Vagina (tissue), 2 donors: Measurements from ENCODE around the gene WIPF2. TPM values are rescaled to one million over a fixed set of nuclear protein-coding genes. Genes with fewer than 3 reads are reported as not detected.
"Not testable (repeated sequence)": the region's sequence is repeated elsewhere in the genome, so short reads cannot be mapped to it uniquely, and the experiment has no call there.

Experiments
- DNase-seq, 2 donors: peaks; one replicate each; pipeline ENCODE4 v3.0.0-alpha.2; 2017; ENCODE audit errors: extremely low spot score in 2 of 2
- H3K27ac ChIP-seq: fragments of 200-600 bp; sonication (generic); one replicate; pipeline ENCODE4 v1.5.1; 2019
- H3K27me3 ChIP-seq: fragments of 200-600 bp; sonication (generic); one replicate; pipeline ENCODE4 v1.5.1; 2019
- H3K36me3 ChIP-seq, 2 donors: fragments of 200-600 bp; sonication (generic); one replicate each; pipeline ENCODE4 v1.5.1; 2017 to 2019
- H3K4me1 ChIP-seq: fragments of 200-600 bp; sonication (generic); one replicate; pipeline ENCODE4 v1.5.1; 2019
- H3K4me3 ChIP-seq, 2 donors: fragments of 200-600 bp; sonication (generic); 1 replicate in 1 of 2; 2 replicates in 1 of 2; pipeline ENCODE4 v1.5.1; 2016 to 2019
- H3K9me3 ChIP-seq: fragments of 200-600 bp; sonication (generic); one replicate; pipeline ENCODE4 v1.5.1; 2019
- CTCF ChIP-seq, 3 experiments: fragments of 450-650 bp in 2 of 3; fragments of 200-600 bp in 1 of 3; sonication (generic) in 1 of 3; IDR thresholded peaks; one replicate each; pipeline ENCODE4 v1.5.1; 2017 to 2019; ENCODE audit warnings: antibody characterized with exemption in 3 of 3, mild to moderate bottlenecking in 2 of 3, moderate library complexity in 2 of 3
- POLR2A ChIP-seq, 2 donors: fragments of 450-650 bp; IDR thresholded peaks; one replicate each; pipeline ENCODE4 v1.6.1; 2017; ENCODE audit warnings: antibody characterized with exemption in 2 of 2, mild to moderate bottlenecking in 2 of 2, moderate library complexity in 2 of 2
- POLR2AphosphoS5 ChIP-seq, 2 donors: sonication (generic); formaldehyde crosslinking; IDR thresholded peaks; one replicate each; pipeline ENCODE4 v1.9.0; 2017; ENCODE audit warnings: antibody characterized with exemption in 2 of 2, mild to moderate bottlenecking in 2 of 2, low read depth in 1 of 2; ENCODE audit not compliant: insufficient read depth in 1 of 2
- intact Hi-C: fragments of 100-400 bp; cut with DNase I; formaldehyde crosslinking; loops from one replicate; pipeline ENCODE4 v1.15.1; 2023
- total RNA-seq: library from RNA; depleted of rRNA; stranded (reverse); fragments of >200 nt; gene quantifications from one replicate; pipeline ENCODE4 v1.2.3, GENCODE V29; 2016

Gene WIPF2
- total RNA-seq, 1 donor from 2014 or later: 10.6 TPM

GRCh38 chr17:40192961-40193360, 26.1 kb upstream of the WIPF2 start:
- intact Hi-C loops: no loop called here
- no peak for TF ChIP-seq CTCF (IDR thresholded peaks at IDR 0.05)
- Histone ChIP-seq H3K4me3 (no peak overlapping the region), H3K27ac (no peak overlapping the region), H3K27me3 (no peaks in the 10 kb centered on the region), H3K9me3 (no peaks in the 10 kb centered on the region), H3K36me3 (peaks cover 0 to 4% of the 10 kb centered on the region in 2 donors), H3K4me1 (peaks cover 15% of the 10 kb centered on the region)
- no peak for DNase-seq

DNA sequence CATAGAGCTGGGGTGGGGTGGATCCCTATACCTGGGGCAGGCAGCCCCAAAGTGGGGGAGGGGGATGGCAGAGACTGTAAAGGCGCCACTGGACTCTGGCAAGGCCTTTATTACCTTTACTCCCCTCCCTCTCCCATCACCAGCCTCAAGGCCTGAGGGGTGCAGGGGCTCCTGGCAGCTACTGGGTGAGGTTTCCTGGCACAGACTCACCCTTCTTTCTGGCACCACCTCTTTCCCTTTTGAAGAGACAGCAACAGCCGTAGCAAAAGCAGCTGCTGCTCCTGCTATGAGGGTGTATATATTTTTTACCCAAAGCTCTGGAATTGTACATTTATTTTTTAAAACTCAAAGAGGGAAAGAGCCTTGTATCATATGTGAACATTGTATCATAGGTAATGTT, 24.3 kb upstream of the WIPF2 start:
- no peaks in the 10 kb centered on the region for H3K9me3 ChIP-seq
- intact Hi-C loops: no loop called here
- DNase-seq: no peak
- H3K36me3 ChIP-seq: no peaks in the 10 kb centered on the region
- TF ChIP-seq POLR2A (IDR thresholded peaks at IDR 0.05) (no peak), CTCF (IDR thresholded peaks at IDR 0.05) (no peak), POLR2AphosphoS5 (IDR thresholded peaks at IDR 0.05; ENCODE audit: insufficient read depth in 1 of 2, low read depth in 1 of 2) (no peak)
- H3K27me3 ChIP-seq: no peaks in the 10 kb centered on the region
- H3K4me1 ChIP-seq: peaks cover 15% of the 10 kb centered on the region
- no peak overlapping the region for H3K4me3 ChIP-seq
- no peak overlapping the region for H3K27ac ChIP-seq

DNA sequence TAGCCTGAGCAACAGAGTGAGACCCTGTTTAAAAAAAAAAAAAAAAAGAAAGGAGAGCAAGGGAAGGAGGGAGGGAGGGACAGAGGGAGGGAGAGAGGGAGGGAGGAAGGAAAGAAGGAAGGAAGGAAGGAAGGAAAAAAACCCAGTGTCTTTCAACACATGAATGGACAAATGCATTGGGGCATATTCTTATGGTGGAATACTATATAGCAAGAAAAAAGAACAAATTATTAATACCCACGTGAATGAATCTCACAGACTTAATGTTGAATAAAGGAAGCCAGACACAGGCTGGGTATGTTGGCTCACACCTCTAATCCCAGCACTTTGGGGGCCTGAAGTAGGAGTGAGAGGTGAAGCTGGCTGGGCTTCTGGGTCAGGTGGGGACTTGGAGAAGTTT, 21.6 kb upstream of the WIPF2 start:
- Histone ChIP-seq H3K36me3 (no peaks in the 10 kb centered on the region), H3K4me3 (no peak overlapping the region), H3K27ac (no peak overlapping the region), H3K27me3 (no peaks in the 10 kb centered on the region), H3K4me1 (peaks cover 13% of the 10 kb centered on the region), H3K9me3 (no peaks in the 10 kb centered on the region)
- intact Hi-C loops: no loop called here
- DNase-seq: no peak
- no peak for TF ChIP-seq POLR2A (IDR thresholded peaks at IDR 0.05)
- TF ChIP-seq CTCF (IDR thresholded peaks at IDR 0.05): no peak
- TF ChIP-seq POLR2AphosphoS5 (IDR thresholded peaks at IDR 0.05; ENCODE audit: insufficient read depth in 1 of 2, low read depth in 1 of 2): no peak

- DNase-seq, H3K36me3 ChIP-seq, H3K4me3 ChIP-seq, H3K9me3 ChIP-seq, H3K27ac ChIP-seq, intact Hi-C loops, H3K27me3 ChIP-seq: not testable (repeated sequence)
- H3K4me1 ChIP-seq: peaks cover 13% of the 10 kb centered on the region
Observed at GRCh38 chr17:40197965-40198456, 21.1 kb upstream of the WIPF2 start.

GRCh38 chr17:40198576-40198975, 20.5 kb upstream of the WIPF2 start:
- Histone ChIP-seq H3K27me3 (no peaks in the 10 kb centered on the region), H3K4me3 (no peak overlapping the region), H3K4me1 (peaks cover 13% of the 10 kb centered on the region), H3K9me3 (no peaks in the 10 kb centered on the region), H3K36me3 (no peaks in the 10 kb centered on the region), H3K27ac (no peak overlapping the region)
- DNase-seq: no peak
- intact Hi-C loops: no loop called here
- TF ChIP-seq CTCF (IDR thresholded peaks at IDR 0.05) (no peak), POLR2A (IDR thresholded peaks at IDR 0.05) (no peak), POLR2AphosphoS5 (IDR thresholded peaks at IDR 0.05; ENCODE audit: insufficient read depth in 1 of 2, low read depth in 1 of 2) (no peak)

DNA sequence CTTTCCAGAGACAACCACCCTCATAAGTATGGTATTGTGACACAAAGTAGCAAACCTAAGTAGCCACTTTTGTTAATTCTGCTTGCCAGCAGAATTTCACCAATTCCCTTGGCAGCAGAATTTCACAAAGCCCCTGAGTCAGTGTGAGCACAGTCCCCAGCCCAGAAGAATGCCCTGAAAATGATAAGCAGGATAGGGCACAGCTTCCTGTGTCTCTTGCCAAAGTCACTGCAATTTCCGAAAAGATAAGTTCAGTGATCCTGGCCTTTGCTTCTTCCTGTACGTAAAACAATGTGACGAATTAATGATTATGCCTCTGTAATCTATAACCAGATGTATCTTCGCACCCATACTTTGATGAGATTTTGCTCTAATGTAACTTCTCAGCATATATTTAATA, 16.0 kb upstream of the WIPF2 start:
- Histone ChIP-seq H3K9me3 (no peaks in the 10 kb centered on the region), H3K4me3 (no peak overlapping the region), H3K27ac (no peak overlapping the region), H3K4me1 (peaks cover 8% of the 10 kb centered on the region), H3K36me3 (no peaks in the 10 kb centered on the region), H3K27me3 (no peaks in the 10 kb centered on the region)
- intact Hi-C loops: no loop called here
- no peak for TF ChIP-seq POLR2AphosphoS5 (IDR thresholded peaks at IDR 0.05; ENCODE audit: insufficient read depth in 1 of 2, low read depth in 1 of 2)
- TF ChIP-seq CTCF (IDR thresholded peaks at IDR 0.05): no peak
- no peak for TF ChIP-seq POLR2A (IDR thresholded peaks at IDR 0.05)
- DNase-seq: no peak

- DNase-seq, H3K9me3 ChIP-seq, H3K36me3 ChIP-seq, H3K4me3 ChIP-seq, H3K27me3 ChIP-seq, intact Hi-C loops, H3K4me1 ChIP-seq, H3K27ac ChIP-seq: not testable (repeated sequence)
Observed at GRCh38 chr17:40206193-40206592, 12.9 kb upstream of the WIPF2 start.
